Measurements from ENCODE around the gene GLI3. TPM values are rescaled to one million over a fixed set of nuclear protein-coding genes. Genes with fewer than 3 reads are reported as not detected.

The GLI3 gene
- total and polyA plus RNA-seq, 10 of the 15 experiments (the other 5 are each of a cell fraction or from before 2014, with no cell fraction given) = 0.01 TPM; not detected in 8

GRCh38 chr7:42010751-42011150 lies 226.3 kb downstream of the GLI3 start:
- Histone ChIP-seq H4K20me1 (ENCODE audit: control insufficient read depth, insufficient read depth) (no peaks in the 10 kb centered on the region), H2AFZ (ENCODE audit: control insufficient read depth, low read depth, low read length) (no peak overlapping the region), H3K27ac (ENCODE audit: control insufficient read depth, insufficient read depth) (no peak overlapping the region), H3K4me1 (ENCODE audit: control insufficient read depth, insufficient read depth, low read length) (no peaks in the 10 kb centered on the region), H3K9me3 (replicated peaks; ENCODE audit: control insufficient read depth, insufficient read depth, low read length) (peaks cover 3% of the 10 kb centered on the region; the same call in 2 of the 3 replicates), H3K4me3 (no peak overlapping the region), H3K9ac (ENCODE audit: control insufficient read depth, insufficient read depth, low read length) (no peak overlapping the region), H3K79me2 (ENCODE audit: control insufficient read depth, insufficient read depth, low read length) (no peaks in the 10 kb centered on the region), H3K4me2 (ENCODE audit: control insufficient read depth, insufficient read depth) (no peak overlapping the region), H3K36me3 (ENCODE audit: control insufficient read depth in 2 of 2, insufficient read depth in 2 of 2, low read length in 1 of 2) (no peaks in the 10 kb centered on the region), H3K27me3 (replicated peaks in 1 of 2; ENCODE audit: control insufficient read depth in 2 of 2, insufficient read depth in 2 of 2, low read length in 1 of 2) (no peaks in the 10 kb centered on the region)
- ATAC-seq (no peak), FAIRE-seq (no peak), DNase-seq (ENCODE audit: low read depth, low spot score) (no peak)
- ChIA-PET SMC1A (ENCODE audit: uncharacterized antibody, unreplicated experiment) (no interaction called here), RAD21 (ENCODE audit: unreplicated experiment) (no interaction called here), CTCF (no interaction called here), POLR2A (no interaction called here)
- no TSS peak for BruUV-seq (replicated peaks)
- in situ Hi-C loops (cut with MboI) (no loop called here), intact Hi-C loops (cut with micrococcal nuclease; ENCODE audit: unreplicated experiment) (no loop called here)
- TF ChIP-seq FOS (IDR thresholded peaks at IDR 0.05; ENCODE audit: borderline replicate concordance, extremely low read depth, insufficient read length) (no peak), EZH2 (IDR thresholded peaks at IDR 0.05; ENCODE audit: borderline replicate concordance, control insufficient read depth, low read depth, low read length) (no peak), ESRRA (IDR thresholded peaks at IDR 0.05; ENCODE audit: low read length) (no peak), BACH1 (IDR thresholded peaks at IDR 0.05; ENCODE audit: borderline replicate concordance) (no peak), DPF2 (IDR thresholded peaks at IDR 0.05) (no peak), MTA2 (IDR thresholded peaks at IDR 0.05; ENCODE audit: low read depth) (no peak), EP300 (IDR thresholded peaks at IDR 0.05; ENCODE audit: borderline replicate concordance in 1 of 2, control insufficient read depth in 1 of 2, low read depth in 2 of 2, low read length in 2 of 2) (no peak), MYB (IDR thresholded peaks at IDR 0.05; ENCODE audit: borderline replicate concordance, low read depth, low read length) (no peak), EGR1 (IDR thresholded peaks at IDR 0.05; ENCODE audit: borderline replicate concordance in 1 of 2, low read depth in 2 of 2, low read length in 2 of 2) (no peak), PRDM15 (CRISPR knock-in tag; IDR thresholded peaks at IDR 0.05) (no peak), RCOR1 (conservative IDR thresholded peaks at IDR 0.05; ENCODE audit: low read depth, low read length) (no peak), ZNF687 (IDR thresholded peaks at IDR 0.05) (no peak)

Measured in GM12878 (cell line).